Peyer's patch (tissue), 4 donors: ENCODE results near the gene CLEC7A.

Experiments used
- CTCF ChIP-seq, 6 experiments: fragments of 450-650 bp in 4 of 6; fragments of 200-600 bp in 2 of 6; sonication (generic) in 1 of 6; IDR thresholded peaks; one replicate each; pipeline ENCODE4 v1.5.1; 2017 to 2019; ENCODE audit warnings: antibody characterized with exemption in 6 of 6, mild to moderate bottlenecking in 3 of 6, moderate library complexity in 1 of 6
- POLR2A ChIP-seq, 2 donors: fragments of 450-650 bp; IDR thresholded peaks; one replicate each; pipeline ENCODE4 v1.5.1; 2017; ENCODE audit warnings: antibody characterized with exemption in 2 of 2, mild to moderate bottlenecking in 2 of 2, moderate library complexity in 2 of 2

GRCh38 chr12:10158406-10158805 is 28.4 kb upstream of the CLEC7A start:
- TF ChIP-seq CTCF (IDR thresholded peaks at IDR 0.05) (peak in 1 of 6 experiments; percentile 13), POLR2A (IDR thresholded peaks at IDR 0.05) (no peak)
